Muscle layer of duodenum (tissue), 2 donors: Measurements from ENCODE around the gene KRTAP20-1.

Source experiments
- H3K27ac ChIP-seq: one replicate; pipeline ENCODE4 v1.7.0; 2013; ENCODE audit warnings: mild to moderate bottlenecking, low read length
- H3K27me3 ChIP-seq: one replicate; pipeline ENCODE4 v1.7.0; 2013; ENCODE audit warnings: low read depth, mild to moderate bottlenecking, control low read depth, low read length
- H3K36me3 ChIP-seq, 2 donors: one replicate each; pipeline ENCODE4 v1.7.0; 2013; ENCODE audit warnings: low read length in 2 of 2, control low read depth in 1 of 2, mild to moderate bottlenecking in 1 of 2; ENCODE audit not compliant: insufficient read depth in 2 of 2, control insufficient read depth in 1 of 2
- H3K4me1 ChIP-seq, 2 donors: one replicate each; pipeline ENCODE4 v1.7.0; 2013; ENCODE audit warnings: low read length in 2 of 2, mild to moderate bottlenecking in 2 of 2, control low read depth in 1 of 2, moderate library complexity in 1 of 2; ENCODE audit not compliant: insufficient read depth in 2 of 2, control insufficient read depth in 1 of 2
- H3K4me3 ChIP-seq, 2 donors: one replicate each; pipeline ENCODE4 v1.7.0; 2013; ENCODE audit warnings: low read length in 2 of 2, low read depth in 1 of 2, mild to moderate bottlenecking in 1 of 2
- H3K9me3 ChIP-seq, 2 donors: one replicate each; pipeline ENCODE4 v1.7.0; 2013; ENCODE audit warnings: low read length in 2 of 2, control low read depth in 1 of 2, mild to moderate bottlenecking in 1 of 2; ENCODE audit not compliant: control insufficient read depth in 1 of 2
- donor health status: healthy.

KRTAP20-1 gene

GRCh38 chr21:30646904-30647414 is 30.7 kb downstream of the KRTAP20-1 start:
- Histone ChIP-seq H3K9me3 (no peaks in the 10 kb centered on the region), H3K4me1 (no peaks in the 10 kb centered on the region), H3K4me3 (no peak overlapping the region), H3K27me3 (no peaks in the 10 kb centered on the region), H3K27ac (no peak overlapping the region), H3K36me3 (no peaks in the 10 kb centered on the region)

GRCh38 chr21:30652891-30653290 is 36.7 kb downstream of the KRTAP20-1 start:
- no peaks in the 10 kb centered on the region for H3K36me3 ChIP-seq
- no peak overlapping the region for H3K27ac ChIP-seq
- no peaks in the 10 kb centered on the region for H3K27me3 ChIP-seq
- no peaks in the 10 kb centered on the region for H3K4me1 ChIP-seq
- no peaks in the 10 kb centered on the region for H3K9me3 ChIP-seq
- no peak overlapping the region for H3K4me3 ChIP-seq
